Omental fat pad (tissue), 4 donors: ENCODE data around the gene GPR55. TPM values are rescaled to one million over a fixed set of nuclear protein-coding genes. Genes with fewer than 3 reads are reported as not detected.

Experiments
- ATAC-seq: fragments of 150-250 bp; one replicate; pipeline ENCODE4 v1.9.1; 2016; ENCODE audit warnings: mild to moderate bottlenecking, moderate library complexity; ENCODE audit not compliant: low FRiP score
- DNase-seq: peaks from one replicate; pipeline ENCODE4 v3.0.0-alpha.2; 2019; ENCODE audit warnings: low spot score
- CTCF ChIP-seq, 3 donors: fragments of 450-650 bp; IDR thresholded peaks; one replicate each; pipeline ENCODE4 v1.5.1; 2016 to 2017; ENCODE audit warnings: antibody characterized with exemption in 3 of 3, mild to moderate bottlenecking in 3 of 3, moderate library complexity in 2 of 3
- total RNA-seq, 4 donors: library from RNA; depleted of rRNA; stranded (reverse); fragments of >200 nt; gene quantifications; one replicate each; pipeline ENCODE4 v1.1.0, GENCODE V29; 2016

Gene GPR55
- total RNA-seq, 4 donors from 2014 or later, result 0.12 to 0.19 TPM; not detected in 2

GRCh38 chr2:230886671-230887071 is 38.4 kb downstream of the GPR55 start:
- no peak for DNase-seq

GRCh38 chr2:230886206-230886605 is 38.8 kb downstream of the GPR55 start:
- ATAC-seq (no peak), DNase-seq (no peak)
- no peak for TF ChIP-seq CTCF (IDR thresholded peaks at IDR 0.05)

More at GRCh38 chr2:230886671-230887071, 38.4 kb downstream of the GPR55 start:
- ATAC-seq, result no peak
- TF ChIP-seq CTCF (IDR thresholded peaks at IDR 0.05), result no peak

- no peak for DNase-seq
- no peak for ATAC-seq
- no peak for TF ChIP-seq CTCF (IDR thresholded peaks at IDR 0.05)
Measured at GRCh38 chr2:230885463-230886130, 39.4 kb downstream of the GPR55 start.

- ATAC-seq, result no peak
- no peak for DNase-seq
- TF ChIP-seq CTCF (IDR thresholded peaks at IDR 0.05), result no peak
Measured at GRCh38 chr2:230881840-230882239, 43.2 kb downstream of the GPR55 start.

- DNase-seq (no peak), ATAC-seq (no peak)
- no peak for TF ChIP-seq CTCF (IDR thresholded peaks at IDR 0.05)
Measured at GRCh38 chr2:230879891-230880290, 45.2 kb downstream of the GPR55 start.

- DNase-seq (no peak), ATAC-seq (no peak)
- TF ChIP-seq CTCF (IDR thresholded peaks at IDR 0.05), result no peak
Measured at GRCh38 chr2:230879271-230879882, 45.7 kb downstream of the GPR55 start.
